Measurements from ENCODE around the gene FMNL1.

FMNL1 gene, protein sequence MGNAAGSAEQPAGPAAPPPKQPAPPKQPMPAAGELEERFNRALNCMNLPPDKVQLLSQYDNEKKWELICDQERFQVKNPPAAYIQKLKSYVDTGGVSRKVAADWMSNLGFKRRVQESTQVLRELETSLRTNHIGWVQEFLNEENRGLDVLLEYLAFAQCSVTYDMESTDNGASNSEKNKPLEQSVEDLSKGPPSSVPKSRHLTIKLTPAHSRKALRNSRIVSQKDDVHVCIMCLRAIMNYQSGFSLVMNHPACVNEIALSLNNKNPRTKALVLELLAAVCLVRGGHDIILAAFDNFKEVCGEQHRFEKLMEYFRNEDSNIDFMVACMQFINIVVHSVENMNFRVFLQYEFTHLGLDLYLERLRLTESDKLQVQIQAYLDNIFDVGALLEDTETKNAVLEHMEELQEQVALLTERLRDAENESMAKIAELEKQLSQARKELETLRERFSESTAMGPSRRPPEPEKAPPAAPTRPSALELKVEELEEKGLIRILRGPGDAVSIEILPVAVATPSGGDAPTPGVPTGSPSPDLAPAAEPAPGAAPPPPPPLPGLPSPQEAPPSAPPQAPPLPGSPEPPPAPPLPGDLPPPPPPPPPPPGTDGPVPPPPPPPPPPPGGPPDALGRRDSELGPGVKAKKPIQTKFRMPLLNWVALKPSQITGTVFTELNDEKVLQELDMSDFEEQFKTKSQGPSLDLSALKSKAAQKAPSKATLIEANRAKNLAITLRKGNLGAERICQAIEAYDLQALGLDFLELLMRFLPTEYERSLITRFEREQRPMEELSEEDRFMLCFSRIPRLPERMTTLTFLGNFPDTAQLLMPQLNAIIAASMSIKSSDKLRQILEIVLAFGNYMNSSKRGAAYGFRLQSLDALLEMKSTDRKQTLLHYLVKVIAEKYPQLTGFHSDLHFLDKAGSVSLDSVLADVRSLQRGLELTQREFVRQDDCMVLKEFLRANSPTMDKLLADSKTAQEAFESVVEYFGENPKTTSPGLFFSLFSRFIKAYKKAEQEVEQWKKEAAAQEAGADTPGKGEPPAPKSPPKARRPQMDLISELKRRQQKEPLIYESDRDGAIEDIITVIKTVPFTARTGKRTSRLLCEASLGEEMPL

DNA sequence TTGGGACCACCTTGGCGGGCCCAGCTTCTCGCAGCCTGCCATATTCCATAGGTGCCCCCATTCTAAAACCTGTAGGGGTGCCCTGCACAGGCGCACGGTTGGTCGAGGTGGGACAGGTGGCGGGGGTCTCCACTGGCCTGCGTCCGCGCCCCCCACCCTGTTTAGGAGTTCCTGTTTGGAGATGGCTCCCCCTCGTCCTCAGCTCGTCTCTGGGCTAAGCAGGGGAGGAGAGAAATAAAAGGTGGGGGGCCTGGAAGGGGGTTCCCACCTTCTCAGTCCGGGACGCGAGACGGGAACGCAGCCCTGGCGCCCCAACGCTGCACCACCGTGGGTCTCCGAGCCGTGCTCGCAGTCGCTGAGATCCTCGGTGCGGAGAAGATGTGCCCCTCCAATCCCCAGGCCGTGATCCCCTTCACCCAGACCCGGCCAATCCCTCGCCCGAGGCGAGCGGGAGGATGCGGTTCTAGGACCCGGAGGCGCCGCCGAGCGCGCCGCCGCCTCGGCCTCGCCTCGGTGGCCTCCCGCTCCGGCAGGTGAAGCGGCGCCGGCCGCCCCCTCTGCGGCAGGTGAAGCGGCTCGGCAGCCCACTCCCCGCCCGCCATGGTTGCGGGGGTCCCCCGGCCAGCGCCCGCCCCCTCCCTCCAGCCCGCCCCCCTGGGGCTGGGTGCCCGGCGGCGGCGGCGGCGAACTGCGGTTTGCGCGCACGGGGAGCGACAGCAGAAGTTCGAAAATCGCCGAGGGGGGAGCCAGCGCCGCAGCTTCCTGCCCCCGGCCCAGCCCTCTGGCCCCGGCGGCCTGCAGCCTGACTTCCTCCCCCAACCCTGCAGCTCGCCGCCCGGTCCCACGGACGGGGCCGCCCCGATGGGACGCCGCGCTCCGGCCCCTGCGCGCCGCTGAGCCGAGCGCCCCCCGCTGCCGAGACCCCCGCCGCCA, at the start of gene FMNL1:
FMNL1 (plus strand) TSS at position 805 of the 933 bp plus-strand sequence. CDS start 240 bp downstream, outside the sequence.
- no peak for DNase-seq (ENCODE audit: low read depth, low spot score)
- Histone ChIP-seq H3K4me3 (ENCODE audit: low read length) (peak within 1 kb of the TSS; percentile 43; the same call in 1 of the 2 replicates), H3K27me3 (ENCODE audit: control insufficient read depth, insufficient read depth, low read length) (peaks cover 15% of the 10 kb centered on the region), H3K27ac (ENCODE audit: low read length) (no peak within 1 kb of the TSS), H3K36me3 (ENCODE audit: control insufficient read depth, insufficient read depth, low read length) (no peaks in the 10 kb centered on the region), H3K9me3 (ENCODE audit: control insufficient read depth, insufficient read depth, low read length) (no peaks in the 10 kb centered on the region), H3K4me1 (ENCODE audit: control insufficient read depth, insufficient read depth, low read length) (0 out of 2 replicates have a peak, but pooled peaks cover 1% of the 10 kb centered on the region)
- no CpG with 5 or more reads among the region's 98 CpGs for WGBS (ENCODE audit: insufficient coverage, insufficient read length)

DNA sequence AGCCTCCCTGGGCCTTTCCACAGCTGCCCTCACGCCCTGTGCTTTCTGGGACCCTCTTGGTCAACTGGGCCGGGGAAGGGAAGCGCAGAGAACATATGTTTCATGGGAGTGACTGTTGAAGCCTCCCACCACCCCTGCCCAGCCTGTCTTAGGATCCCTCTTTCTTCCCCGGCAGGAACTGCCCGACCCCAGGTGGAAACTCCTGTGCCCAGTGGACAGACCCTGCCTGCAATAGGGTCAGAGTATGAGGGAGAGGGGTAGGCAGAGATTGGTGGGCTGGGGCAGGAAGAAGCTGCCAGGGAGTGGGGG, 49.5 kb upstream of the FMNL1 start:
- Histone ChIP-seq H3K27me3 (ENCODE audit: control insufficient read depth, insufficient read depth, low read length) (no peaks in the 10 kb centered on the region), H3K4me3 (ENCODE audit: low read length) (no peak overlapping the region), H3K9me3 (ENCODE audit: control insufficient read depth, insufficient read depth, low read length) (no peaks in the 10 kb centered on the region), H3K27ac (ENCODE audit: low read length) (no peak overlapping the region), H3K36me3 (ENCODE audit: control insufficient read depth, insufficient read depth, low read length) (0 out of 2 replicates have a peak, but pooled peaks cover 5% of the 10 kb centered on the region), H3K4me1 (ENCODE audit: control insufficient read depth, insufficient read depth, low read length) (peaks cover 26% of the 10 kb centered on the region)
- WGBS (ENCODE audit: insufficient coverage, insufficient read length): no CpG with 5 or more reads among the region's 5 CpGs
- DNase-seq (ENCODE audit: low read depth, low spot score): no peak

DNA sequence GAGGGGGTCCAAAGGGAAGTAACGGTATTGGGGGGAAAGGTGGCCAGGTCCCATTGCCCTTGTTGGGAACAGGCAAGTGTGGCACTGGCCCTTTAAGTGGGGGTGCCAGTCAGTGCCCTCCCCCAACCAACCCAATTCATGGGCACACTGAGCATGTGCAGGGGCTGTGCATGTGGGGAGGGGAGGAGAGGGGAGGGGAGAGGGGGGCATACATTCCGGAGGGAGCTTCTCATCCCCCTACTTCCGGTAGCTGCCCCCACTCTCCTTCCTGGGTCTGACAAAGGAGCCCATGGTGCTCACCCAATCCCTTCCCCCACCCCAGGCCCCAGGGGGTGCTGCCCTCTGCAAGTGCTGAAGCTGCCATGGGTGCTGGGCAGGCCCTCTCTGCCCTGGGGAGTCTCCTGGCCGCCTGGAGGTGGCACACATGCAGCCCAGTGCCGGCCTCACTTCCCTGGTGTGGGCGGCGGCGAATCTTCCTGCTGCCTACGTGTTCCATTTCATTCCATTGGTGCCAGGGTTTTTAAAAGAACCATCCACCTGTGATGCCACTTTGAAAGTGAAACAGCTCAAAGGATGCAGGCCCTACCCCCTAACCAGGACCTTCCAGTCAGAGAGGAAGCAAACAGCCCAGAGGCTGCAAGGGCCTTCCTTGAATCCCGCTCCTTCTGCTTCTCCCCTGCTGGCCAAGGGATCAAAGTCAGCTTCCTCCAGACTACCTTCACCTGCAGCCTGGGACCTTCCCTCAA, 49.0 kb upstream of the FMNL1 start:
- H3K4me1 ChIP-seq (ENCODE audit: control insufficient read depth, insufficient read depth, low read length): peaks cover 26% of the 10 kb centered on the region
- DNase-seq (ENCODE audit: low read depth, low spot score): no peak
- H3K9me3 ChIP-seq (ENCODE audit: control insufficient read depth, insufficient read depth, low read length): no peaks in the 10 kb centered on the region
- no CpG with 5 or more reads among the region's 10 CpGs for WGBS (ENCODE audit: insufficient coverage, insufficient read length)
- no peak overlapping the region for H3K4me3 ChIP-seq (ENCODE audit: low read length)
- H3K27me3 ChIP-seq (ENCODE audit: control insufficient read depth, insufficient read depth, low read length): no peaks in the 10 kb centered on the region
- H3K36me3 ChIP-seq (ENCODE audit: control insufficient read depth, insufficient read depth, low read length): 0 out of 2 replicates have a peak, but pooled peaks cover 5% of the 10 kb centered on the region
- H3K27ac ChIP-seq (ENCODE audit: low read length): no peak overlapping the region

DNA sequence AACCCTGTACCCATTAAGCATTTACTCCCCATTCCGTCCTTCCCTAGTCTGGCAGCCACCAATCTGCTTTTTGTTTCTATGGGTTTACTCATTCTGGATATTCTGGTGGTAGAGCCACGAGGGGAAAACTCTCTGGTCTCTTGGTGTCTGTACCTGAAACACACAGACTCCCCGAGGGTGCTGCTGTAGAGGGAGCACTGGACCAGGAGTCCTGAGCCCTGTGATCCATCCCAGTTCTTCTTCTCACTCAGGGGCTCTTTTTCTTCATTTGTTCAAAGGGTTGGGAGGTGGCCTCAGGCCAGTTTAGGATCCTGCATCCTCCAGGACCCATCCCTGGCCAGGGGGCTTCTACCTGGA, 45.9 kb upstream of the FMNL1 start:
- peaks cover 19% of the 10 kb centered on the region for H3K4me1 ChIP-seq (ENCODE audit: control insufficient read depth, insufficient read depth, low read length)
- no CpG with 5 or more reads among the region's 3 CpGs for WGBS (ENCODE audit: insufficient coverage, insufficient read length)

DNA sequence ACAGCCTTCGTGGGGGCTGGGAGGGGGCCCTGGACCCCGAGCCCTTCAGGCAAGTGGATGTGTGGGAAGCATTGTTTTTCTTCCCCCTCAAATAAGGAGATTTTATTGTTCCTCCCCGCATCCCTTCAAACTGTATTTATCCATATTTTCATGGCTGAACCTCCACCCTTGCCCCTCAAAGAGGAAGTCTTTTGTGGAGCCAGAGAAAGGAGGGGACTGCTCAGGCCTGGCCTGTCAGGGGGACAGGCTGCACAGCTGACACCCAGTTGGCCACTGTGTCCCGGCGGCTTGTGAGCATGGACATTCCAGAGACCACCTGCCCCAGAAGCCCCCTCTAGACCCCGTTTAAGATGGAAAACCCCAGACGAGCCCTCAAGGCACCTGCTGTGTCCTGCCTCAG, 44.1 kb upstream of the FMNL1 start:
- peaks cover 2% of the 10 kb centered on the region for H3K4me1 ChIP-seq (ENCODE audit: control insufficient read depth, insufficient read depth, low read length)
- no peak overlapping the region for H3K4me3 ChIP-seq (ENCODE audit: low read length)
- no peaks in the 10 kb centered on the region for H3K27me3 ChIP-seq (ENCODE audit: control insufficient read depth, insufficient read depth, low read length)
- no peak overlapping the region for H3K27ac ChIP-seq (ENCODE audit: low read length)
- no peak for DNase-seq (ENCODE audit: low read depth, low spot score)
- no CpG with 5 or more reads among the region's 7 CpGs for WGBS (ENCODE audit: insufficient coverage, insufficient read length)
- no peaks in the 10 kb centered on the region for H3K9me3 ChIP-seq (ENCODE audit: control insufficient read depth, insufficient read depth, low read length)
- no peaks in the 10 kb centered on the region for H3K36me3 ChIP-seq (ENCODE audit: control insufficient read depth, insufficient read depth, low read length)

More for the DNA sequence above, 45.9 kb upstream of the FMNL1 start:
- H3K9me3 ChIP-seq (ENCODE audit: control insufficient read depth, insufficient read depth, low read length): no peaks in the 10 kb centered on the region
- no peak overlapping the region for H3K27ac ChIP-seq (ENCODE audit: low read length)
- DNase-seq (ENCODE audit: low read depth, low spot score): no peak
- no peak overlapping the region for H3K4me3 ChIP-seq (ENCODE audit: low read length)
- H3K36me3 ChIP-seq (ENCODE audit: control insufficient read depth, insufficient read depth, low read length): no peaks in the 10 kb centered on the region
- H3K27me3 ChIP-seq (ENCODE audit: control insufficient read depth, insufficient read depth, low read length): no peaks in the 10 kb centered on the region

DNA sequence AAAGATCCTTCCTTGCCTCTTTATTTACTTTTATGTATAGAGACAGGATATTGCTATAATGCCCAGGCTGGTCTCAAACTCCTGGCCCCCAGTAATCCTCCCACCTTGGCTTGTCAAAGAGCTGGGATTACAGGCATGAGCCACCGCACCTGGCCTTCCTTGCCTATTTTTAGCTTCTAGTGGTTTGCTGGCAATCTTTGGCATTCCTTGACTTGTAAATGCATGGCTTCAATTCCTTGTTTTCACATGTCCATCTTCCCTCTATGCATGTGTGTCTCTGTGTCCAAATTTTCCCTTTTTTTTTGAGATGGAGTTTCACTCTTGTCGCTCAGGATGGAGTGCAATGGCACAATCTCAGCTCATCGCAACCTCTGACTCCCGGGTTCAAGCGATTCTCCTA, 37.5 kb upstream of the FMNL1 start:
- WGBS (ENCODE audit: insufficient coverage, insufficient read length): no CpG with 5 or more reads among the region's 5 CpGs
- Histone ChIP-seq H3K4me3 (ENCODE audit: low read length) (no peak overlapping the region), H3K27me3 (ENCODE audit: control insufficient read depth, insufficient read depth, low read length) (no peaks in the 10 kb centered on the region), H3K27ac (ENCODE audit: low read length) (no peak overlapping the region), H3K36me3 (ENCODE audit: control insufficient read depth, insufficient read depth, low read length) (no peaks in the 10 kb centered on the region), H3K4me1 (ENCODE audit: control insufficient read depth, insufficient read depth, low read length) (no peaks in the 10 kb centered on the region), H3K9me3 (ENCODE audit: control insufficient read depth, insufficient read depth, low read length) (no peaks in the 10 kb centered on the region)
- no peak for DNase-seq (ENCODE audit: low read depth, low spot score)

DNA sequence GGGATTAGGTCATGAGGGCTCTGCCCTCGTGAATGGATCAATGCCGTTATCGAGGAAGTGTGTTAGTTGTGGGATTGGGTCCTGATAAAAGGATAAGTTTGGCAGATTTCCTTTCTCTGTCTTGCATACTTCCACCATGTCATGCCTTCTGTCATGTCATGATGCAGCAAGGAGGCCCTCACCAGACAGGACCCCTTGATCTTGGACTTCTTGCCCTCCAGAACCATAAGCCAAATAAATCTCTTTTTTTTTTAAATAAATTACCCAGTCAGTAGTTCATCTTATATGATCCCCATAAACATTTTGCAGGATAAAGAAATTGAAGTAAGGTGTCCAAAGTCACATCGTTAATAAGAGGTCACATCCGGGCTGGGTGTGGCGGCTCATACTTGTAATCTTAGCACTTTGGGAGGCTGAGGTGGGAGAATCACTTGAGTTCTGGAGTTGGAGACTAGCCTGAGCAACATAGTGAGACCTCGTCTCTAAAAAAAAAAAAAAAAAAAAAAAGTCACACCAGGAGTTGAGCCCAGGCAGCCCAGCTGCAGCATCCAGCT, 34.8 kb upstream of the FMNL1 start:
- Histone ChIP-seq H3K27me3 (ENCODE audit: control insufficient read depth, insufficient read depth, low read length) (no peaks in the 10 kb centered on the region), H3K36me3 (ENCODE audit: control insufficient read depth, insufficient read depth, low read length) (no peaks in the 10 kb centered on the region), H3K4me1 (ENCODE audit: control insufficient read depth, insufficient read depth, low read length) (no peaks in the 10 kb centered on the region), H3K4me3 (ENCODE audit: low read length) (no peak overlapping the region), H3K9me3 (ENCODE audit: control insufficient read depth, insufficient read depth, low read length) (no peaks in the 10 kb centered on the region; the same call in 1 of the 2 replicates), H3K27ac (ENCODE audit: low read length) (no peak overlapping the region)
- DNase-seq (ENCODE audit: low read depth, low spot score): no peak
- no CpG with 5 or more reads among the region's 7 CpGs for WGBS (ENCODE audit: insufficient coverage, insufficient read length)

DNA sequence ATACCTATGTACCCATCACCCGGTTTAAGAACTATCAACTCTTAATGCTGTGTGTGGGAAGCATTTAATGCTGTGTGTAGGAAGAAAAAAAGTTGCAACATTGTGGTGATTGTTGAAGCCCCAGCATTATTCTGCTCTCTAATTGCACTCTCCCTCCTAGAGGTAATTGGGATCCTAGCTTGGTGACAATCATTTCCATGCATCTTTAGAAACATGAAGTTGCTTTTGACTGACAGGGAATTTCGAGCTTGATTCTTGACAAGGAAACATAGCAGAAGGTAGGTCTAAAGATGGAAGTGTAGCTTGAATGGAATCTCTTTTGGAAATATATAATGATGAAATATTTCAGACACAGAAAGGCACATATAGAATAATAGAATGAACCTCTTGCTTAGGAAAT, 32.7 kb upstream of the FMNL1 start:
- no peak overlapping the region for H3K4me3 ChIP-seq (ENCODE audit: low read length)
- H3K27me3 ChIP-seq (ENCODE audit: control insufficient read depth, insufficient read depth, low read length): no peaks in the 10 kb centered on the region
- no CpG with 5 or more reads among the region's 2 CpGs for WGBS (ENCODE audit: insufficient coverage, insufficient read length)
- H3K9me3 ChIP-seq (ENCODE audit: control insufficient read depth, insufficient read depth, low read length): no peaks in the 10 kb centered on the region; the same call in 1 of the 2 replicates
- no peak for DNase-seq (ENCODE audit: low read depth, low spot score)
- H3K4me1 ChIP-seq (ENCODE audit: control insufficient read depth, insufficient read depth, low read length): no peaks in the 10 kb centered on the region
- no peaks in the 10 kb centered on the region for H3K36me3 ChIP-seq (ENCODE audit: control insufficient read depth, insufficient read depth, low read length)
- H3K27ac ChIP-seq (ENCODE audit: low read length): no peak overlapping the region

Data from iPS DF 6.9 (cell line).